ENCODE data around the gene SYCE1. TPM values are rescaled to one million over a fixed set of nuclear protein-coding genes. Genes with fewer than 3 reads are reported as not detected.

SYCE1 gene
- total RNA-seq, 1 experiment from 2014 or later: not detected

GRCh38 chr10:133537546-133538545 lies 27.5 kb downstream of the SYCE1 start:
- Mint-ChIP-seq H3K4me1 (ENCODE audit: low read depth, unreplicated experiment) (no peaks in the 10 kb centered on the region), H3K36me3 (ENCODE audit: insufficient read depth, unreplicated experiment) (no peaks in the 10 kb centered on the region), H3K4me3 (ENCODE audit: unreplicated experiment) (no peak overlapping the region), H3K27me3 (ENCODE audit: insufficient read depth, unreplicated experiment) (peaks cover 16% of the 10 kb centered on the region), H3K9me3 (ENCODE audit: unreplicated experiment) (peaks cover 7% of the 10 kb centered on the region), H3K27ac (ENCODE audit: unreplicated experiment) (no peak overlapping the region)
- TF ChIP-seq, protein P1, sequence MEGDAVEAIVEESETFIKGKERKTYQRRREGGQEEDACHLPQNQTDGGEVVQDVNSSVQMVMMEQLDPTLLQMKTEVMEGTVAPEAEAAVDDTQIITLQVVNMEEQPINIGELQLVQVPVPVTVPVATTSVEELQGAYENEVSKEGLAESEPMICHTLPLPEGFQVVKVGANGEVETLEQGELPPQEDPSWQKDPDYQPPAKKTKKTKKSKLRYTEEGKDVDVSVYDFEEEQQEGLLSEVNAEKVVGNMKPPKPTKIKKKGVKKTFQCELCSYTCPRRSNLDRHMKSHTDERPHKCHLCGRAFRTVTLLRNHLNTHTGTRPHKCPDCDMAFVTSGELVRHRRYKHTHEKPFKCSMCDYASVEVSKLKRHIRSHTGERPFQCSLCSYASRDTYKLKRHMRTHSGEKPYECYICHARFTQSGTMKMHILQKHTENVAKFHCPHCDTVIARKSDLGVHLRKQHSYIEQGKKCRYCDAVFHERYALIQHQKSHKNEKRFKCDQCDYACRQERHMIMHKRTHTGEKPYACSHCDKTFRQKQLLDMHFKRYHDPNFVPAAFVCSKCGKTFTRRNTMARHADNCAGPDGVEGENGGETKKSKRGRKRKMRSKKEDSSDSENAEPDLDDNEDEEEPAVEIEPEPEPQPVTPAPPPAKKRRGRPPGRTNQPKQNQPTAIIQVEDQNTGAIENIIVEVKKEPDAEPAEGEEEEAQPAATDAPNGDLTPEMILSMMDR (IDR thresholded peaks at IDR 0.05; ENCODE audit: insufficient read depth in 1 of 2, low read depth in 1 of 2, low read length in 1 of 2, severe bottlenecking in 1 of 2, unreplicated experiment in 1 of 2): no peak
- ChIA-PET POLR2A (no interaction called here), CTCF (no interaction called here)
- Histone ChIP-seq H3K9me3 (no peaks in the 10 kb centered on the region), H3K36me3 (ENCODE audit: control insufficient read depth, insufficient read depth, low read length) (no peaks in the 10 kb centered on the region), H3K4me3 (ENCODE audit: low read depth, low read length) (no peak overlapping the region), H3K4me1 (no peaks in the 10 kb centered on the region), H3K27me3 (replicated peaks; ENCODE audit: control insufficient read depth, insufficient read depth, low read length) (no peaks in the 10 kb centered on the region)
- intact Hi-C loops (cut with micrococcal nuclease; ENCODE audit: unreplicated experiment): no loop called here
- DNase-seq: no peak
- no TSS peak for BruUV-seq (replicated peaks)

DNA sequence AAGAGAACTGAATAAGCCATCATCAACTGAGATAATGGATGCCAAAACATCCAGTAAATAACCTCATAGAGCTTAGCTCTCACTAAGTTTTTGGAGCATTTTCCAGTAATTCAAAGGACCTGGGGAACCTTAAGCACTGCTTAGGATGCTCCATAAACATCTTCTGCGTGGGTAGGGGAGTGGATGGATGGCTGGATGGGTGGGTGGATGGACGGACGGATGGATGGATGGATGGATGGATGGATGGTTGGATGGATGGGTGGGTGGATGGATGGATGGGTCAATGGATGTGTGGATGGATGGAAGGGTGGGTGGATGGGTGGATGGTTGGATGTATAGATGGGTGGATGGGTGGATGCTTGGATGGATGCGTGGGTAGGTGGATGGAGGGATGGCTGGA lies 29.2 kb downstream of the SYCE1 start:
- Mint-ChIP-seq H3K9me3 (ENCODE audit: unreplicated experiment) (no peaks in the 10 kb centered on the region), H3K4me1 (ENCODE audit: low read depth, unreplicated experiment) (no peaks in the 10 kb centered on the region), H3K4me3 (ENCODE audit: unreplicated experiment) (no peak overlapping the region), H3K27ac (ENCODE audit: unreplicated experiment) (no peak overlapping the region), H3K27me3 (ENCODE audit: insufficient read depth, unreplicated experiment) (peaks cover 13% of the 10 kb centered on the region), H3K36me3 (ENCODE audit: insufficient read depth, unreplicated experiment) (no peaks in the 10 kb centered on the region)
- no peaks in the 10 kb centered on the region for H3K9me3 ChIP-seq
- H3K36me3 ChIP-seq (ENCODE audit: control insufficient read depth, insufficient read depth, low read length): no peaks in the 10 kb centered on the region
- no peaks in the 10 kb centered on the region for H3K4me1 ChIP-seq
- intact Hi-C loops (cut with micrococcal nuclease; ENCODE audit: unreplicated experiment): no loop called here
- BruUV-seq (replicated peaks): no TSS peak
- TF ChIP-seq, protein P1 (IDR thresholded peaks at IDR 0.05; ENCODE audit: insufficient read depth in 1 of 2, low read depth in 1 of 2, low read length in 1 of 2, severe bottlenecking in 1 of 2, unreplicated experiment in 1 of 2): no peak
- H3K27me3 ChIP-seq (replicated peaks; ENCODE audit: control insufficient read depth, insufficient read depth, low read length): no peaks in the 10 kb centered on the region
- DNase-seq: no peak
- no peak overlapping the region for H3K4me3 ChIP-seq (ENCODE audit: low read depth, low read length)
- POLR2A ChIA-PET: no interaction called here
- CTCF ChIA-PET: no interaction called here

- H3K9me3 Mint-ChIP-seq (ENCODE audit: unreplicated experiment): no peaks in the 10 kb centered on the region
- CTCF ChIA-PET: no interaction called here
These were observed 31.0 kb downstream of the SYCE1 start for GRCh38 chr10:133534417-133534816.

More at GRCh38 chr10:133534417-133534816, 31.0 kb downstream of the SYCE1 start:
- POLR2A ChIA-PET: no interaction called here
- Histone ChIP-seq H3K27me3 (replicated peaks; ENCODE audit: control insufficient read depth, insufficient read depth, low read length) (no peaks in the 10 kb centered on the region), H3K4me3 (ENCODE audit: low read depth, low read length) (no peak overlapping the region), H3K9me3 (no peaks in the 10 kb centered on the region), H3K36me3 (ENCODE audit: control insufficient read depth, insufficient read depth, low read length) (no peaks in the 10 kb centered on the region), H3K4me1 (no peaks in the 10 kb centered on the region)
- TF ChIP-seq, protein P1 (IDR thresholded peaks at IDR 0.05; ENCODE audit: insufficient read depth in 1 of 2, low read depth in 1 of 2, low read length in 1 of 2, severe bottlenecking in 1 of 2, unreplicated experiment in 1 of 2): no peak
- intact Hi-C loops (cut with micrococcal nuclease; ENCODE audit: unreplicated experiment): no loop called here
- BruUV-seq (replicated peaks): no TSS peak
- Mint-ChIP-seq H3K27me3 (ENCODE audit: insufficient read depth, unreplicated experiment) (peaks cover 15% of the 10 kb centered on the region), H3K36me3 (ENCODE audit: insufficient read depth, unreplicated experiment) (no peaks in the 10 kb centered on the region), H3K4me1 (ENCODE audit: low read depth, unreplicated experiment) (no peaks in the 10 kb centered on the region), H3K4me3 (ENCODE audit: unreplicated experiment) (no peak overlapping the region), H3K27ac (ENCODE audit: unreplicated experiment) (no peak overlapping the region)
- no peak for DNase-seq
